HG03460 (cell line): ENCODE measurements around the gene GFY.
"Not testable (repeated sequence)": the region's sequence is repeated elsewhere in the genome, so short reads cannot be mapped to it uniquely, and the experiment has no call there.

ENCODE experiments used
- ATAC-seq: cut with Tn5 transposase; IDR thresholded peaks from one replicate; pipeline ENCODE4 v1.9.1; 2021; ENCODE audit not compliant: unreplicated experiment

GFY gene

DNA sequence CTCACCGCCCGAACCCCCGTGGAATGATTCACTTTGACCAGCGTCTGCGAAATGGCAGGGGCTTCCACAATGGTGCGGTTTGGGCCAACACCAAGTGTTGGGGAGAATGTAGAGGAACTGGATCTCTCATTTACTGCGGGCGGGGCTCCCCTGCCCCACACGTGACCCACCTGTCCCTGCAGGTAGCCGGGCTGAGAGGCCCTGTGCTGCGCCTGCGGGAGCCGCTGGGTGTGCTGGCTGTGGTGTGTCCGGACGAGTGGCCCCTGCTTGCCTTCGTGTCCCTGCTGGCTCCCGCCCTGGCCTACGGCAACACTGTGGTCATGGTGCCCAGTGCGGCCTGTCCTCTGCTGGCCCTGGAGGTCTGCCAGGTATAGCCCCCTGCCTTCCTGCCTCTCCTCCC is 43.0 kb downstream of the GFY start:
- no peak for ATAC-seq

DNA sequence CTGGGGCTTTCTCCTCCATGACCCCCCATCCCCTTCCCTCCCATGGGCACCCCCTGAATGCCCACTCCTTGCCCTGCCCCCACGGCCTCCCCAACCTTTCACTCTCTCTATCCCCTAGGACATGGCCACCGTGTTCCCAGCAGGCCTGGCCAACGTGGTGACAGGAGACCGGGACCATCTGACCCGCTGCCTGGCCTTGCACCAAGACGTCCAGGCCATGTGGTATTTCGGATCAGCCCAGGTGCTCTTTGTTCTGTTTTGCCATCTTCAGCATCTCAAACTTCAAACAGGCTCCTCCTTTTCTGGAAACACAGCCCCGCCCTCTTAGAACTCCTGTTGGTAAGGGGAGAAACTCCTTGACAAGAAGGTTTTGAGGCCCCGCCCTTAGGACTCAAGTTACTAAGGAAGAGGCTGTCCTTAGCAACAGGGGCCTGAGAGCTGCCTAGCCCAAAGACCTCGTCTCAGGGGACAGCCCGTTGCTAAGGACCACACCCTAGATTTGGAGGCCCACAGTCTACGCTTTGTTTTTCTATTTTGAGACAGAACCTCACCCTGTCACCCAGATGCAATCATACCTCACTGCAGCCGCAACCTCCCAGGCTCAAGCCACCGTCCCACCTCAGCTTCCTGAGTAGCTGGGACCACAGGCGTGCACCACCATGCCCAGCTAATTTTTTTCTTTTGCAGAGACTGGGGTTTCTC is 43.7 kb downstream of the GFY start:
- peak; percentile 56 for ATAC-seq

DNA sequence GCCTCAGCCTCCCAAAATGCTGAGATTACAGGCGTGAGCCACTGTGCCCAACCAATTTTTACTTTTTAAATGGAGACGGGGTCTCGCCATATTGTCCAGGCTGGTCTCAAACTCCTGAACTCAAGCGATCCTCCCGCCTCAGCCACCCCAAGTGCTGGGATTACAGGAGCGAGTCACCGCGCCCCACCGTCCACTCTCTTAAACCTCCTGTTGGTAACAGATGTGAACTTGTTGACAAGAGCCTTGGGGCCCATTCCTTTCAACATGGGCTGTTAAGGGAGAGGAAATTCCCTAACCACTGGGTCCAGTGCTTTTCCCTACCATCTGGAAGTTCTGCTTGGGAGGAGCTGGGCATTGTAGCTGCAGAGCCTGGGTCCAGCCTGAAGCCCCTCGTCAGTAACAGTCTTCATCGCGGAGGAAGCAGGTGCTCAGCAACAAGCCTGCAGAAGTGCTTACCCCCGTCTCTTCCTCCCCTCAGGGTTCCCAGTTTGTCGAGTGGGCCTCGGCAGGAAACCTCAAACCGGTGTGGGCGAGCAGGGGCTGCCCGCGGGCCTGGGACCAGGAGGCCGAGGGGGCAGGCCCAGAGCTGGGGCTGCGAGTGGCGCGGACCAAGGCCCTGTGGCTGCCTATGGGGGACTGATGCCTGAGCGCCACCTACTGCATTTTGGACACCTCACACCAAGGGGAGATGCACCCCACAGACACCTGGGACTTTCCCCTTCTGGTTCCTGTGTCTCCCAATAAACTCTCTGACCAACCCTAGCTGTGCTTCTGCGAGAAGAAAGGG is 44.8 kb downstream of the GFY start:
- ATAC-seq, result peak; percentile 47

DNA sequence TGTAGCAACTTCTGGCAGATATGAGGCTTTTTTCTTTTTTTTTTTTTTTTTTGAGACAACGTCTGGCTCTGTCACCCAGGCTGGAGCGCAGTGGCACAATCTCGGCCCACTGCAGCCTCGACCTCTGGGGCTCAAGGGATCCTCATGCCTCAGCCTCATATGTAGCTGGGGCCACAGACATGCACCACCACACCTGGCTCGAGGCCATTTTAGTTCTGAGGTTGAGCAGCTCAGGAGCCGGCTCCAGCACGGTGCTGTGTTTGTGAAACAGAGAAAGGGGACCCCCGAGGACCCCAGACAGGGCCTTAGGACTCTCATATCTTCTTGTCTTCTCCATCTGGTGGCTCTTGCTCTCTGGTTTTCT is 45.4 kb downstream of the GFY start:
- ATAC-seq, result no peak

DNA sequence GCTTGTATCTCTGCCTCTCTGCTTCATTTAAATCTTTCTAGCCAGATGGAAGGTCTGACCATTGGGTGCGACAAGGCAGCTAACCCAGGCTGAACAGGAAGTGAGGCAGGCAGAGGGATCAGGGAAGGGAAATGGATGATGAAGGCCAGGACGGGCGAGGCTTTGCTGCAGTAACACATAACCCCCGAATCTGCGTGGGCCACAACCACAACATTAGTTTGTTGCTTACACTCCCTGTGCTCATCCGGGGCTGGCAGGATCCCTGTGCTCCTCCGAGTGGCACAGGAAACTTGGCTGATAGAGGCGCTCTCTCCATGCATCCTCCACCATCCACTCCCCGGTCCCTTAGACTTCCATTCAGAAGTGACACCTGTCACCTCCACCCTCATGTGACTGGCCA is 47.7 kb downstream of the GFY start:
- no peak for ATAC-seq

GRCh38 chr19:49473501-49473867 is 48.3 kb downstream of the GFY start:
- not testable (repeated sequence) for ATAC-seq

DNA sequence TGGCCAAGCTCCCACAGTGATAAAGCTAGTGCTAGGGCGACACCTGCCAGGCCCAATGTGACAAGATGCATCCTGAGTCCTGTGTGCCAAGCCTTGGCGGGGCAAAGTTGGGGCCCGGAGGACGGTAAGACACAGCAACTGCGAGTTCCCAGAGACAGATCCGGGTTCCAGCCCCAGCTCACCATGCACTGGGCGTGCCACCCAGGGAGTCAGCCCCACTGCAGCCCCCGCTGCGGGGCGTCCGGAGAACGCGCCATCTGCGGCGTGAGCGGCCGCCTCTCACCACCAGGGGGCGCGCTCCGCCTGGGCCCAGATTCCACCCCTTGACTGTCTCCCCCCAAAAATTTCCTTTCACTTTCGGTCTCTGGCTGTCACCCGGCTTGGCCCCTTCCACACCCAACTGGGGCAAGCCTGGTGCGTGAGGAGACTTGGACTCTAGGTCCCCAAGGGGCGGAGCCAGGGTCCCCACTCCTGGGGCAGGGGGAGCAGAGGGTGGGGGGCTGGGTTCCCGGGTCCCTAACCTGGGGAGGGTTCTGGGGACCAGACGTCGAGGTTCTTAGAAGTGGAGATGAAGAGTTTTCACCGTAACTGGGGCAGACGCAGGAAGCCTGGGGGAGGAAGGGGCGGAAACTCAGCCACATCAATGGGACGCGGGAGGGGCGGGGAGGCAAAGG is 48.8 kb downstream of the GFY start, which contains the start of gene FLT3LG:
FLT3LG (plus strand) TSS at position 348 of the 674 bp plus-strand sequence. CDS start 425 bp downstream, outside the sequence.
- peak; percentile 48 for ATAC-seq

GRCh38 chr19:49474542-49474924 is 49.3 kb downstream of the GFY start:
- ATAC-seq, result no peak

DNA sequence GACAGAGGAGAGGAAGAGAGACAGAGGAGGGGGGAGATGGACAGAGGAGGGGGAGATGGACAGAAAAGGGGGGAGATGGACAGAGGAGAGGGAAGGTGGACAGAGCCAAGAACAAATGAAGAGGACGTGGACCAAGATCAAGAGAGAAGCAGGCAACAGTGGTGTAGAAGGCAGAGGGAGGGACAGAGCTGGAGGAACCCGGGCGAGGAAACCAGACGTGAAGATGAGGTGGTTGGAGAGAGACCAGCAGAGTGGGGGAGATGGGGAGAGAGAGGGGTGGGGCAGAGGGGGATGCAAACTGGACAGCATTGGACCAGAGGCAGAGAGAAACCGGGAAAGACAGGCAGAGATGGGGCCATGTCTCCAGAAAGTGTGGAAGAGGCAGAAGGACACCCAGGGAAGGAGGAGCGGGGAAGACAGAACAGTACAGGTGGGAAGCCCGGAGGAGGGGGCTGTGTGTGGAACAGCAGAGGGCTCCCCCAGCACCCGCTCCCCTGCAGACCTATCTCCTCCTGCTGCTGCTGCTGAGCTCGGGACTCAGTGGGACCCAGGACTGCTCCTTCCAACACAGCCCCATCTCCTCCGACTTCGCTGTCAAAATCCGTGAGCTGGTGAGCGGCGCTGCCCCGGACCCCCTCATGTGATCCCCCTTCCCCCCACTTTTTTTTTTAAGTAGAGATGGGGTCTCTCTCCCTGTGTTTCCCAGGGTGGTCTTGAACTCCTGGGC is 50.2 kb downstream of the GFY start:
- no peak for ATAC-seq

- no peak for ATAC-seq
These were observed 51.0 kb downstream of the GFY start for GRCh38 chr19:49475995-49476880.
